OCI-LY1 (cell line): ENCODE measurements around the gene PDCL3.

ENCODE experiments used
- H2AFZ ChIP-seq: fragments of 200-600 bp; sonication (generic), shearing (Covaris generic); 2 replicates; pipeline ENCODE4 v1.6.0; 2014; ENCODE audit warnings: antibody characterized with exemption, mild to moderate bottlenecking, low read length
- H3F3A ChIP-seq: fragments of 200-600 bp; sonication (generic), shearing (Covaris generic); 2 replicates; pipeline ENCODE4 v1.6.0; 2014; ENCODE audit warnings: mild to moderate bottlenecking, antibody characterized with exemption, low read length, moderate library complexity; ENCODE audit not compliant: insufficient read depth
- H3K27ac ChIP-seq: fragments of 200-600 bp; sonication (generic); 2 replicates; pipeline ENCODE4 v1.5.1; 2014; ENCODE audit warnings: low read length, mixed run types, mild to moderate bottlenecking, low read depth; ENCODE audit not compliant: poor library complexity, severe bottlenecking
- H3K27me3 ChIP-seq: fragments of 200-600 bp; sonication (generic); 2 replicates; pipeline ENCODE4 v1.6.0; 2014; ENCODE audit warnings: antibody characterized with exemption, mild to moderate bottlenecking, low read length, moderate library complexity; ENCODE audit not compliant: insufficient read depth
- H3K36me3 ChIP-seq: fragments of 200-600 bp; sonication (generic); 2 replicates; pipeline ENCODE4 v1.6.1; 2014; ENCODE audit warnings: mild to moderate bottlenecking, antibody characterized with exemption, low read length, moderate library complexity, mixed read lengths; ENCODE audit not compliant: insufficient read depth
- H3K4me1 ChIP-seq: fragments of 200-600 bp; sonication (generic); 2 replicates; pipeline ENCODE4 v1.5.1; 2014; ENCODE audit warnings: mild to moderate bottlenecking, low read length, moderate library complexity; ENCODE audit not compliant: insufficient read depth, severe bottlenecking
- H3K4me2 ChIP-seq: fragments of 200-600 bp; sonication (generic), shearing (Covaris generic); 2 replicates; pipeline ENCODE4 v1.6.1; 2014; ENCODE audit warnings: low read length
- H3K4me3 ChIP-seq: fragments of 200-600 bp; sonication (generic); 2 replicates; pipeline ENCODE4 v1.5.1; 2014; ENCODE audit warnings: low read length, low read depth, mild to moderate bottlenecking, mixed read lengths; ENCODE audit not compliant: poor library complexity, severe bottlenecking
- H3K79me2 ChIP-seq: fragments of 200-600 bp; shearing (Covaris generic); 2 replicates; pipeline ENCODE4 v1.6.1; 2016; ENCODE audit warnings: mixed run types, low read length, mixed read lengths; ENCODE audit not compliant: insufficient read depth
- H3K9ac ChIP-seq: fragments of 200-600 bp; sonication (generic), shearing (Covaris generic); 2 replicates; pipeline ENCODE4 v1.6.1; 2014; ENCODE audit warnings: mild to moderate bottlenecking, low read length, mixed read lengths
- H3K9me2 ChIP-seq: fragments of 200-600 bp; sonication (generic), shearing (Covaris generic); 2 replicates; pipeline ENCODE4 v1.6.1; 2014; ENCODE audit warnings: low read depth, mild to moderate bottlenecking, low read length, mixed read lengths
- H3K9me3 ChIP-seq: fragments of 200-600 bp; shearing (Covaris generic); 2 replicates; pipeline ENCODE4 v1.6.1; 2014; ENCODE audit warnings: low read length, mixed read lengths
- H4K20me1 ChIP-seq: fragments of 200-600 bp; sonication (generic), shearing (Covaris generic); 2 replicates; pipeline ENCODE4 v1.6.0; 2016; ENCODE audit warnings: mild to moderate bottlenecking, low read length; ENCODE audit not compliant: insufficient read depth
- EZH2 ChIP-seq: fragments of 200-600 bp; sonication (generic), shearing (Covaris generic); IDR thresholded peaks from 2 replicates; pipeline ENCODE4 v1.8.0; 2017; ENCODE audit warnings: borderline replicate concordance, mixed run types, mild to moderate bottlenecking, antibody characterized with exemption, low read length, moderate library complexity, mixed read lengths
- TF ChIP-seq, protein P1 (sequence below): fragments of 200-600 bp; sonication (generic), shearing (Covaris generic); IDR thresholded peaks from 2 replicates; pipeline ENCODE4 v1.5.1; 2017; ENCODE audit warnings: mild to moderate bottlenecking, antibody characterized with exemption, low read length, moderate library complexity, mixed read lengths

Gene PDCL3

GRCh38 chr2:100606332-100606725, 43.5 kb downstream of the PDCL3 start:
- no peak overlapping the region for H3K9ac ChIP-seq
- H3K36me3 ChIP-seq = no peaks in the 10 kb centered on the region
- no peaks in the 10 kb centered on the region for H3K79me2 ChIP-seq
- no peaks in the 10 kb centered on the region for H3K9me3 ChIP-seq
- no peaks in the 10 kb centered on the region for H3K9me2 ChIP-seq
- TF ChIP-seq, protein P1, sequence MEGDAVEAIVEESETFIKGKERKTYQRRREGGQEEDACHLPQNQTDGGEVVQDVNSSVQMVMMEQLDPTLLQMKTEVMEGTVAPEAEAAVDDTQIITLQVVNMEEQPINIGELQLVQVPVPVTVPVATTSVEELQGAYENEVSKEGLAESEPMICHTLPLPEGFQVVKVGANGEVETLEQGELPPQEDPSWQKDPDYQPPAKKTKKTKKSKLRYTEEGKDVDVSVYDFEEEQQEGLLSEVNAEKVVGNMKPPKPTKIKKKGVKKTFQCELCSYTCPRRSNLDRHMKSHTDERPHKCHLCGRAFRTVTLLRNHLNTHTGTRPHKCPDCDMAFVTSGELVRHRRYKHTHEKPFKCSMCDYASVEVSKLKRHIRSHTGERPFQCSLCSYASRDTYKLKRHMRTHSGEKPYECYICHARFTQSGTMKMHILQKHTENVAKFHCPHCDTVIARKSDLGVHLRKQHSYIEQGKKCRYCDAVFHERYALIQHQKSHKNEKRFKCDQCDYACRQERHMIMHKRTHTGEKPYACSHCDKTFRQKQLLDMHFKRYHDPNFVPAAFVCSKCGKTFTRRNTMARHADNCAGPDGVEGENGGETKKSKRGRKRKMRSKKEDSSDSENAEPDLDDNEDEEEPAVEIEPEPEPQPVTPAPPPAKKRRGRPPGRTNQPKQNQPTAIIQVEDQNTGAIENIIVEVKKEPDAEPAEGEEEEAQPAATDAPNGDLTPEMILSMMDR = no peak
- TF ChIP-seq EZH2 = no peak
- no peak overlapping the region for H3K4me2 ChIP-seq
- H2AFZ ChIP-seq = no peak overlapping the region
- peaks cover 4% of the 10 kb centered on the region for H3K4me1 ChIP-seq
- H3K27me3 ChIP-seq = peaks cover 7% of the 10 kb centered on the region; the same call in 1 of the 2 replicates
- no peak overlapping the region for H3K4me3 ChIP-seq
- no peaks in the 10 kb centered on the region for H4K20me1 ChIP-seq
- no peaks in the 10 kb centered on the region for H3F3A ChIP-seq
- H3K27ac ChIP-seq = no peak overlapping the region

GRCh38 chr2:100606726-100607343, 44.0 kb downstream of the PDCL3 start:
- Histone ChIP-seq H2AFZ (no peak overlapping the region), H3K27ac (no peak overlapping the region), H3K36me3 (no peaks in the 10 kb centered on the region), H3K9me2 (no peaks in the 10 kb centered on the region), H3F3A (no peaks in the 10 kb centered on the region), H4K20me1 (no peaks in the 10 kb centered on the region), H3K79me2 (no peaks in the 10 kb centered on the region), H3K4me1 (no peaks in the 10 kb centered on the region), H3K4me2 (no peak overlapping the region), H3K9ac (no peak overlapping the region), H3K4me3 (no peak overlapping the region), H3K27me3 (peaks cover 7% of the 10 kb centered on the region; the same call in 1 of the 2 replicates), H3K9me3 (no peaks in the 10 kb centered on the region)
- TF ChIP-seq, protein P1 = peak; percentile 86
- TF ChIP-seq EZH2 = no peak

- Histone ChIP-seq H3K36me3 (no peaks in the 10 kb centered on the region), H3K9me3 (no peaks in the 10 kb centered on the region), H3F3A (no peaks in the 10 kb centered on the region), H3K27ac (no peak overlapping the region), H3K4me2 (no peak overlapping the region), H3K9ac (no peak overlapping the region), H3K79me2 (no peaks in the 10 kb centered on the region), H3K4me3 (no peak overlapping the region), H3K4me1 (no peaks in the 10 kb centered on the region), H2AFZ (no peak overlapping the region), H3K9me2 (no peaks in the 10 kb centered on the region), H4K20me1 (no peaks in the 10 kb centered on the region), H3K27me3 (peaks cover 7% of the 10 kb centered on the region; the same call in 1 of the 2 replicates)
- TF ChIP-seq, protein P1 = peak; percentile 76
- no peak for TF ChIP-seq EZH2
Measured at GRCh38 chr2:100610381-100610831, 47.6 kb downstream of the PDCL3 start.
